ENCODE data around the gene OPN1SW.

- no peak for TF ChIP-seq CTCF (IDR thresholded peaks at IDR 0.05)
- TF ChIP-seq POLR2A (IDR thresholded peaks at IDR 0.05) = no peak
Measured at GRCh38 chr7:128774921-128775320, 673 bp downstream of the OPN1SW start.

Measured in esophagus squamous epithelium (tissue), 4 donors.